EH (cell line): ENCODE results near the gene ERC2.

Experiments
- DNase-seq: peaks from one replicate; pipeline ENCODE4 v3.0.0-alpha.2; 2015; ENCODE audit warnings: low read depth

The ERC2 gene

GRCh38 chr3:55826731-55827496 lies 641.4 kb downstream of the ERC2 start:
- peak; percentile 43 for DNase-seq

- DNase-seq, result no peak
Observed at GRCh38 chr3:55826097-55826496, 642.2 kb downstream of the ERC2 start.

GRCh38 chr3:55824406-55824805 lies 643.9 kb downstream of the ERC2 start:
- DNase-seq, result no peak

GRCh38 chr3:55823829-55824228 lies 644.4 kb downstream of the ERC2 start:
- DNase-seq, result no peak

GRCh38 chr3:55823001-55823400 lies 645.3 kb downstream of the ERC2 start:
- DNase-seq, result no peak

- DNase-seq, result no peak
Observed at GRCh38 chr3:55819005-55819404, 649.3 kb downstream of the ERC2 start.

- no peak for DNase-seq
Observed at GRCh38 chr3:55818485-55818884, 649.8 kb downstream of the ERC2 start.

GRCh38 chr3:55816794-55817576 lies 651.3 kb downstream of the ERC2 start:
- no peak for DNase-seq

GRCh38 chr3:55815262-55815661 lies 653.0 kb downstream of the ERC2 start:
- DNase-seq, result no peak

- peak; percentile 11 for DNase-seq
Observed at GRCh38 chr3:55813268-55814097, 654.8 kb downstream of the ERC2 start.

GRCh38 chr3:55812394-55813013 lies 655.8 kb downstream of the ERC2 start:
- no peak for DNase-seq

GRCh38 chr3:55807210-55807609 lies 661.1 kb downstream of the ERC2 start:
- no peak for DNase-seq

- no peak for DNase-seq
Observed at GRCh38 chr3:55805169-55805568, 663.1 kb downstream of the ERC2 start.

- no peak for DNase-seq
Observed at GRCh38 chr3:55804170-55805095, 663.8 kb downstream of the ERC2 start.

- no peak for DNase-seq
Observed at GRCh38 chr3:55802816-55803215, 665.5 kb downstream of the ERC2 start.

GRCh38 chr3:55801676-55802075 lies 666.6 kb downstream of the ERC2 start:
- no peak for DNase-seq

GRCh38 chr3:55801068-55801467 lies 667.2 kb downstream of the ERC2 start:
- no peak for DNase-seq

GRCh38 chr3:55797775-55798174 lies 670.5 kb downstream of the ERC2 start:
- no peak for DNase-seq

- DNase-seq, result peak; percentile 18
Observed at GRCh38 chr3:55797084-55797483, 671.2 kb downstream of the ERC2 start.

GRCh38 chr3:55796533-55796932 lies 671.7 kb downstream of the ERC2 start:
- DNase-seq, result no peak

- peak; percentile 74 for DNase-seq
Observed at GRCh38 chr3:55795746-55796145, 672.5 kb downstream of the ERC2 start.
